NCI-H2227 treated with DMSO at 0.1 percent for 48 hours (cell line): ENCODE data around the gene MIX23.

Source experiments
- DNase-seq: peaks from one replicate; lab custom pipeline; 2025; lab: John Stamatoyannopoulos, UW

MIX23 gene

DNA sequence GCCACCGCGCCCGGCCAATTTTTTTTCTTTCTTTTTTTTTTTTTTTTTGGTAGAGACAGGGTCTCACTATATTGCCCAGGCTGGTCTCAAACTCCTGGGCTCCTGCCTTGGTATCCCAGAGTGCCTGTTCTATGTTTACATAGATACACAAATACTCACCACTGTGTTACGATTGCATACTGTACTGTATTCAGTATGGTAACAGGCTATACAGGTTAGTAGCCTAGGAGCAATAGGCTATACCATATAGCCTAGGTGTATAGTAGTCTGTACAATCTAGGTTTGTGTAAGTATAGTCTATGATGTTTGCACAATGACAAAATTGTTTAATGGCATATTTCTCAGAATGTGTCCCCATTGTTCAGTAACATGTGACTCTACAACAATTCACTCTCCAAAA, 31.4 kb downstream of the MIX23 start:
- DNase-seq: no peak

- DNase-seq: no peak
Observed at GRCh38 chr3:122350814-122351418, 32.1 kb downstream of the MIX23 start.

DNA sequence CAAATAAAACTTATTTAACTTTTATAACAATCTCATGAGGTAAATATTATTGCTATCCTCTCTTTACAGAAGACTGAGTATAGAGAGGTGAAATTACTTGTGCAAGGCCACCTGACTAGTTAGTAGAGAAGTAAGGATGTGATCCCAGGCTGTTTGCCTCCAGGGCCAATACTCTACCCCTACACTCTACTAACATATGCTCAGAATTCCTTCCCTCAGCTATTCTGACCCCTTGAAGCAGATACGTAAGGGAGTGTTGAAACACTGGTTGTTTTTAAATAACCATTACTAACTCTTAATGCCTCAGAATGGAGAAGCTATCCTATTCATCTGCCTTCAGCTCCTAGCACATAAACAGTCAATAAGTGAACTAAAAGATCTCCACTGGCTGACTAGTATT, 33.9 kb downstream of the MIX23 start:
- no peak for DNase-seq

DNA sequence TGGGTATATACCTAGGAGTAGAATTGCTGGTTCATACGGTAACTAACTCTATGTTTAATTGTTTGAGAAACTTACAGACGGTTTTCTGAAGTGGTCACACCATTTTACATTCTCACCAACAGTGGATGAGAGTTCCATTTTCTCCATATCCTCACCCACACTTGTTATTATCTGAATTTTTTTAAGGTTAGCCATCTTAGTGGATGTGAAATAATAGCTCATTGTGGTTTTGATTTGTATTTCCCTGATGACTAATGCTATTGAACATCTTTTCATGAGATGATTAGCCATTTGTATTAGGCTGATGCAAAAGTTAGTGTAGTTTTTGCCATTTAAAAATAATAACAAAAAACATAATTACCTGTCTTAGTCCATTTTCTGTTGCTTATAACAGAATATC, 39.4 kb downstream of the MIX23 start:
- DNase-seq: no peak

- DNase-seq: no peak
Observed at GRCh38 chr3:122342803-122343202, 40.2 kb downstream of the MIX23 start.

- DNase-seq: no peak
Observed at GRCh38 chr3:122332551-122332950, 50.5 kb downstream of the MIX23 start.

GRCh38 chr3:122331886-122332285, 51.1 kb downstream of the MIX23 start:
- DNase-seq: no peak

- no peak for DNase-seq
Observed at GRCh38 chr3:122325769-122326168, 57.3 kb downstream of the MIX23 start.

DNA sequence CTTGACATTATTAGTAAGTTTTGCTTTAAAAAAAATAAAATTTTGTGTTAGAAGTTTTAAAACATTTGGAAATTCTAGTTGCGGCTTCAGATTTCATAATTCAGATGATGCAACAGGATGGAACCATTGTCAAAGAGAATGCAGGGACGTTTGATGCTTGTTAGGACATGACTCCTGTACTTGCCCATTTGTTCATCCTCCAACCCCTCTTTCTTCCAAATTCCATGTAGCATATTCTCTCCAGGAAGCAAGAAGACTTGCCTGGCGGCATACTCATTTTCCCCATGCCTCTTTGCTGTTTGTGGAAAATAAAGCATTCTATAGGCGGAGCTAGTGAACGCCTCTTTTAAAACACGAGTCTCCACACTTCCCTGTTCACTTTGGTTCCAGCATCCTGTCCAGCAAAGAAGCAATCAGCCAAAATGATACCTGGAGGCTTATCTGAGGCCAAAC, 58.1 kb downstream of the MIX23 start, which contains the start of gene CSTA:
TSS of gene CSTA (plus strand) at position 378 of the 453 bp plus-strand sequence. CDS start at position 423, 45 bp downstream.
- DNase-seq: no peak

DNA sequence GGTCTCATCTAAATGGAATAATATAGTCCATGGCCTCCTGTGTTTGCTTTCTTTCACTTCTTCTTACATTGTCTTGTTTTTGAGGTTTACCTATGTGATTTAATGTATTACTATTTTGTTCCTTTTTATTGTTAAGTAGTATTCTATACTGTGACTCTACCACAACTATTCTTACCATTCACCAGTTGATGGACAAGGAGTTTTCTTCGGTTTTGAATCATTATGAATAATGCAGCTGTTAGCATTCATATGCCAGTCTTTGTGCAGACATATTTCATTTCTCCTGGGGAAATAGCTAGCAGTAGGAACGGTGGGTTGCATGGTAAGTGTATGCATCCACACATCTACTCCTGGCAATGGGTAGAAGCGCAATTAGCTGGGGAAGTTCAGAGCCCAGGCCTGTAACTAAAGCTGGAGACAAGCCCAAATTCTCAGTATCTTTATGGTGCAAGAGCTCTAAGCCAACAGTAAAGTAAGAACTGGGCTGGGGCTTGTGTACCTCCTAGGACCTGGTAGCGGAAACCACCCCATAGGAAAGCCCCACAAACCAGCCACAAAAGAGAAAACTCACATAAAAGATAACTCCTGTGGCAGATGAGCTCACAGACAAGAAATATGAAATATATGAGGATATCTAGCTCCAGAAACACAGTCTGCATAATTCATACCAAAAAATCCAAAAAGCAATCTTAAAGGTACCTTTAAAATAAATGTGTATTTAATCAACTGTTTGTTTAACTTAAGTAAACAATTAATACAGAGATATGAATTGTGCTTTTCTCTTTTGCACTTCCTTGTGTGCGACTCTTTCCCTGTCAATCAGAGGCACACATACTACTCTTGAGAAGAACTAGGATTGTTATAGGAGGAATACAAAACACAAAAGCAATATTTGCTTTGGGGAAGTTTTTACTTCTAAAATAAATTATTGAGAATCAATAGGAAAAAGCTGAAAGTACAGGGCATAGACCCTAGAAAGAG, 60.6 kb downstream of the MIX23 start:
- no peak for DNase-seq

DNA sequence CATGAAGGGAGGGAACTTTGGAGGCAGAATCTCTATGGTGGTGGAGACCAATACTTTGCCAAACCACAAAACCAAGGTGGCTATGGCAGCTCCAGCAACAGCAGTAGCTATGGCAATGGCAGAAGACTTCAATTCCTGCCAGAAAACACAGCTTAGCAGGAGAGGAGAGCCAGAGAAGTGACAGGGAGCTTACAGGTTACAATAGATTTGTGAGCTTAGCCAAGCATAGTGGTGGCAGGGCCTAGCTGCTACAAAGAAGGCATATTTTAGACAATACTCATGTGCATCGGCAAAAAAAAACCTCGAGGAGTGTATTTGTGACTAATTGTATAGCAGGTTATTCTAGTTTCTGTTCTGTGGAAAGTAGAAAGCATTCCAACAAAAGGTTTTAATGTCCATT, 64.4 kb downstream of the MIX23 start:
- no peak for DNase-seq

- DNase-seq: no peak
Observed at GRCh38 chr3:122316368-122316767, 66.7 kb downstream of the MIX23 start.

DNA sequence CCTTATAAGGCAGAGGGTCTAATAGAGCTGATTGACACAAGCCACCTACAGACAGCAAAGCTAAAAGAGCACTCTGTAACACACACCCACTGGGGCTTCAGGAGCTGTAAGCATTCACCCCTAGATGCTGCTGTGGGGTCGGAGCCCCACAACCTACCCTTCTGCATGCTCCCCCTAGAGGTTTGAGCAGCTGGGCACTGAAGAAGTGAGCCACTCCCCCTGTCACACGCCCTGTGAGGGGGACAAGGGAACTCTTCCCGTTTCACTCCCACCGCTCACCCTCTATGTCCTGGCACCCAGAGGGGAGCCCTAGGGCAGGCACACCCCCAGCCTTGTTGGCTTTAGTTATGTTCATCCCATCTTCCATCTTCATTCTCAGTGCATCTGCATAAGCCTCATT, 67.4 kb downstream of the MIX23 start:
- no peak for DNase-seq

GRCh38 chr3:122314228-122314876, 68.7 kb downstream of the MIX23 start:
- no peak for DNase-seq

GRCh38 chr3:122313281-122313680, 69.8 kb downstream of the MIX23 start:
- no peak for DNase-seq

GRCh38 chr3:122312826-122313225, 70.2 kb downstream of the MIX23 start:
- no peak for DNase-seq

DNA sequence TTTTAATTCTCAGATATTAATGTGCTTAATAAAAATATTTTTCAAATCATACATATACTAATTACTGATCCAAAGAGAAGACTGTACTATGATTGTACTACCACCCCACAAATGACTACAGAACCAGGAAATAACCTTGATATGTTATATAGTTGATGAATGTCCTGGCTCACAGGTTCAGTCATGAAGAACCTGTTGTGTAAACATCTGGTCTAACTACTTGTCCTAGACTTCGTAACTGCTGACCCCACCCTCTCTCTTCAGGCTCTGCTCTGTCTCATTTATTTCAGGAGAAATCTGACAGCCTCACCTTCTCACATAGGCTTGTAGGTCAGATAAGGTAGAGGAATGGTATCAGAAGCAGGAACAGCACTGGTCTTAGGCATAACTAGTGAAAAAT, 72.7 kb downstream of the MIX23 start:
- no peak for DNase-seq
